HG02763 (cell line): ENCODE data around the gene MITF.

Source experiments
- ATAC-seq: cut with Tn5 transposase; IDR thresholded peaks from one replicate; pipeline ENCODE4 v1.9.1; 2021; ENCODE audit warnings: mild to moderate bottlenecking, moderate library complexity; ENCODE audit not compliant: unreplicated experiment

The MITF gene

GRCh38 chr3:69724722-69725435 lies 14.4 kb upstream of the MITF start:
- ATAC-seq, result no peak

GRCh38 chr3:69725994-69726571 lies 13.2 kb upstream of the MITF start:
- ATAC-seq, result no peak

GRCh38 chr3:69729147-69729919 lies 9.9 kb upstream of the MITF start:
- no peak for ATAC-seq

GRCh38 chr3:69731080-69731479 lies 8.2 kb upstream of the MITF start:
- no peak for ATAC-seq

GRCh38 chr3:69735893-69736292 lies 3.4 kb upstream of the MITF start:
- no peak for ATAC-seq

- no peak for ATAC-seq
Observed at GRCh38 chr3:69737392-69737791, 1.9 kb upstream of the MITF start.

GRCh38 chr3:69738315-69738714 lies 949 bp upstream of the MITF start:
- no peak for ATAC-seq

GRCh38 chr3:69738859-69739203 lies 433 bp upstream of the MITF start:
- no peak for ATAC-seq

GRCh38 chr3:69740103-69741021 lies 1.1 kb downstream of the MITF start:
- ATAC-seq, result no peak

- no peak for ATAC-seq
Observed at GRCh38 chr3:69741032-69741767, 1.9 kb downstream of the MITF start.

GRCh38 chr3:69742391-69742790 lies 3.1 kb downstream of the MITF start:
- no peak for ATAC-seq

GRCh38 chr3:69743975-69744906 lies 5.0 kb downstream of the MITF start:
- ATAC-seq, result no peak

GRCh38 chr3:69745505-69745904 lies 6.2 kb downstream of the MITF start:
- ATAC-seq, result no peak

GRCh38 chr3:69746119-69746518 lies 6.9 kb downstream of the MITF start:
- no peak for ATAC-seq

- no peak for ATAC-seq
Observed at GRCh38 chr3:69747511-69748258, 8.4 kb downstream of the MITF start.

- no peak for ATAC-seq
Observed at GRCh38 chr3:69748503-69748902, 9.2 kb downstream of the MITF start.

- no peak for ATAC-seq
Observed at GRCh38 chr3:69749461-69749860, 10.2 kb downstream of the MITF start.

- no peak for ATAC-seq
Observed at GRCh38 chr3:69750549-69750948, 11.3 kb downstream of the MITF start.

GRCh38 chr3:69751074-69751476 lies 11.8 kb downstream of the MITF start:
- no peak for ATAC-seq
